HG03520 (cell line): ENCODE data around the gene INCA1.
A peak's percentile ranks its signal among the peaks of the same experiment; 100 is the strongest.
"Not testable (repeated sequence)": the region's sequence is repeated elsewhere in the genome, so short reads cannot be mapped to it uniquely, and the experiment has no call there.

Source experiments
- ATAC-seq: cut with Tn5 transposase; IDR thresholded peaks from one replicate; pipeline ENCODE4 v1.9.1; 2021; ENCODE audit warnings: mild to moderate bottlenecking, moderate library complexity; ENCODE audit not compliant: unreplicated experiment

Gene INCA1

GRCh38 chr17:4997302-4998026 lies at the start of gene INCA1, which contains the start of gene KIF1C:
Gene INCA1, minus strand, starts transcription at chr17:4997522. Its CDS starts 3,085 bp downstream, at chr17:4994437.
Gene KIF1C, plus strand, starts transcription at chr17:4997950. Its CDS starts 2,297 bp downstream, at chr17:5000247.
- peak; percentile 65 for ATAC-seq

- ATAC-seq: no peak
Measured at GRCh38 chr17:5045496-5045895, 48.2 kb upstream of the INCA1 start.

- ATAC-seq: no peak
Measured at GRCh38 chr17:5044630-5045029, 47.3 kb upstream of the INCA1 start.

GRCh38 chr17:5043524-5043923 lies 46.2 kb upstream of the INCA1 start:
- no peak for ATAC-seq

- ATAC-seq: no peak
Measured at GRCh38 chr17:5042157-5043022, 45.1 kb upstream of the INCA1 start.

GRCh38 chr17:5035315-5035714 lies 38.0 kb upstream of the INCA1 start, which contains the start of gene SLC52A1:
Gene SLC52A1, minus strand, starts transcription at chr17:5035426. Its CDS starts 820 bp downstream, at chr17:5034606.
- ATAC-seq: no peak

- ATAC-seq: no peak
Measured at GRCh38 chr17:5034651-5035050, 37.3 kb upstream of the INCA1 start.

GRCh38 chr17:5034063-5034462 lies 36.7 kb upstream of the INCA1 start:
- no peak for ATAC-seq

GRCh38 chr17:5033352-5034015 lies 36.2 kb upstream of the INCA1 start:
- no peak for ATAC-seq

GRCh38 chr17:5032865-5033264 lies 35.5 kb upstream of the INCA1 start:
- no peak for ATAC-seq

GRCh38 chr17:5031365-5032082 lies 34.2 kb upstream of the INCA1 start:
- ATAC-seq: peak; percentile 63

GRCh38 chr17:5030168-5030567 lies 32.8 kb upstream of the INCA1 start:
- not testable (repeated sequence) for ATAC-seq

- ATAC-seq: no peak
Measured at GRCh38 chr17:5027916-5028315, 30.6 kb upstream of the INCA1 start.

- no peak for ATAC-seq
Measured at GRCh38 chr17:5027299-5027698, 30.0 kb upstream of the INCA1 start.

GRCh38 chr17:5024604-5025003 lies 27.3 kb upstream of the INCA1 start:
- ATAC-seq: no peak

- ATAC-seq: no peak
Measured at GRCh38 chr17:5023588-5024147, 26.3 kb upstream of the INCA1 start.

- ATAC-seq: no peak
Measured at GRCh38 chr17:5022171-5022711, 24.9 kb upstream of the INCA1 start.

- ATAC-seq: no peak
Measured at GRCh38 chr17:5020502-5021023, 23.2 kb upstream of the INCA1 start.

GRCh38 chr17:5019475-5019956 lies 22.2 kb upstream of the INCA1 start:
- ATAC-seq: no peak

- no peak for ATAC-seq
Measured at GRCh38 chr17:5014357-5014756, 17.0 kb upstream of the INCA1 start.
